Transverse colon (tissue), 4 donors: ENCODE results near the gene ANTXR2.

ENCODE experiments used
- POLR2A ChIP-seq: fragments of 450-650 bp; IDR thresholded peaks from one replicate; pipeline ENCODE4 v1.6.1; 2016; ENCODE audit warnings: antibody characterized with exemption, mild to moderate bottlenecking, moderate library complexity
- POLR2AphosphoS5 ChIP-seq, 3 donors: sonication (generic); formaldehyde crosslinking; IDR thresholded peaks; one replicate each; pipeline ENCODE4 v1.6.1; 2016; ENCODE audit warnings: antibody characterized with exemption in 3 of 3
- TF ChIP-seq, protein P1 (sequence below), 5 experiments: fragments of 200-600 bp in 3 of 5; fragments of 450-650 bp in 2 of 5; sonication (generic) in 3 of 5; IDR thresholded peaks; 1 replicate in 2 of 5; 2 replicates in 3 of 5; pipeline ENCODE4 v1.5.1; 2016 to 2017; ENCODE audit warnings: antibody characterized with exemption in 5 of 5, inconsistent platforms in 3 of 5, mild to moderate bottlenecking in 2 of 5, moderate library complexity in 1 of 5

DNA sequence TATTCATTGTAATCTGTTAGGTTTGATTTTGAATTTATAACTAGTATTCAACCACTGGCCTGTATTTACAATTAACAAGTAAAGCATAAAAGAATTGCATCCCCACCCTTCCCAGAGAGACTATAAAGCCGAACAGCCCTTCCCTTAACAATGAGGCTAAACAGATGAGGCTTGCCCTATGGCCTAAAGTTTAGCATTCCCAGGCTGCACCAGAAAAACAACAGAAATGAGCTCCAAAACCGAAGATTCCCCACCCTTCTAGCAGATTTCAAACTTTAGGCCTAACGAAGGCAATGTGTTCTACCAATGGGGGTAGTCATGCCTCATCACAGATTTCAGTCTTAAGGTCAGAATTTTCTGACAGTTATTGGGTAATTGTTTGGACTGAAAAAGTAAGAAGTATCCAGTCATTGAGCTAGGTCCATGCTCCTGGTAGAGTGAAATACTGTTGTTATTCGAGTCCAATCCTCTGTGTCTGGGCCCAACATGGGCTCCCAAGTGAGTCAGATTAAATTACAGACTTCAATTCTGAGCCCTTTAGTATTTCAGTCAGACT lies 197.6 kb downstream of the ANTXR2 start:
- TF ChIP-seq, protein P1, sequence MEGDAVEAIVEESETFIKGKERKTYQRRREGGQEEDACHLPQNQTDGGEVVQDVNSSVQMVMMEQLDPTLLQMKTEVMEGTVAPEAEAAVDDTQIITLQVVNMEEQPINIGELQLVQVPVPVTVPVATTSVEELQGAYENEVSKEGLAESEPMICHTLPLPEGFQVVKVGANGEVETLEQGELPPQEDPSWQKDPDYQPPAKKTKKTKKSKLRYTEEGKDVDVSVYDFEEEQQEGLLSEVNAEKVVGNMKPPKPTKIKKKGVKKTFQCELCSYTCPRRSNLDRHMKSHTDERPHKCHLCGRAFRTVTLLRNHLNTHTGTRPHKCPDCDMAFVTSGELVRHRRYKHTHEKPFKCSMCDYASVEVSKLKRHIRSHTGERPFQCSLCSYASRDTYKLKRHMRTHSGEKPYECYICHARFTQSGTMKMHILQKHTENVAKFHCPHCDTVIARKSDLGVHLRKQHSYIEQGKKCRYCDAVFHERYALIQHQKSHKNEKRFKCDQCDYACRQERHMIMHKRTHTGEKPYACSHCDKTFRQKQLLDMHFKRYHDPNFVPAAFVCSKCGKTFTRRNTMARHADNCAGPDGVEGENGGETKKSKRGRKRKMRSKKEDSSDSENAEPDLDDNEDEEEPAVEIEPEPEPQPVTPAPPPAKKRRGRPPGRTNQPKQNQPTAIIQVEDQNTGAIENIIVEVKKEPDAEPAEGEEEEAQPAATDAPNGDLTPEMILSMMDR (IDR thresholded peaks at IDR 0.05), result no peak
- no peak for TF ChIP-seq POLR2A
- TF ChIP-seq POLR2AphosphoS5 (IDR thresholded peaks at IDR 0.05), result no peak
